SH-SY5Y (cell line): Measurements from ENCODE around the gene ODF2.

Experiments used
- GATA2 ChIP-seq: IDR thresholded peaks from 2 replicates; pipeline ENCODE4 v1.6.1; 2011; ENCODE audit warnings: mild to moderate bottlenecking, low read depth, low read length
- GATA3 ChIP-seq: IDR thresholded peaks from 2 replicates; pipeline ENCODE4 v1.6.1; 2011; ENCODE audit warnings: low read depth, mild to moderate bottlenecking, low read length, moderate library complexity

- TF ChIP-seq GATA3: no peak
- no peak for TF ChIP-seq GATA2
Observed at GRCh38 chr9:128481561-128481960, 25.8 kb downstream of the ODF2 start.
